Measurements from ENCODE around the gene COX19.

The COX19 gene

DNA sequence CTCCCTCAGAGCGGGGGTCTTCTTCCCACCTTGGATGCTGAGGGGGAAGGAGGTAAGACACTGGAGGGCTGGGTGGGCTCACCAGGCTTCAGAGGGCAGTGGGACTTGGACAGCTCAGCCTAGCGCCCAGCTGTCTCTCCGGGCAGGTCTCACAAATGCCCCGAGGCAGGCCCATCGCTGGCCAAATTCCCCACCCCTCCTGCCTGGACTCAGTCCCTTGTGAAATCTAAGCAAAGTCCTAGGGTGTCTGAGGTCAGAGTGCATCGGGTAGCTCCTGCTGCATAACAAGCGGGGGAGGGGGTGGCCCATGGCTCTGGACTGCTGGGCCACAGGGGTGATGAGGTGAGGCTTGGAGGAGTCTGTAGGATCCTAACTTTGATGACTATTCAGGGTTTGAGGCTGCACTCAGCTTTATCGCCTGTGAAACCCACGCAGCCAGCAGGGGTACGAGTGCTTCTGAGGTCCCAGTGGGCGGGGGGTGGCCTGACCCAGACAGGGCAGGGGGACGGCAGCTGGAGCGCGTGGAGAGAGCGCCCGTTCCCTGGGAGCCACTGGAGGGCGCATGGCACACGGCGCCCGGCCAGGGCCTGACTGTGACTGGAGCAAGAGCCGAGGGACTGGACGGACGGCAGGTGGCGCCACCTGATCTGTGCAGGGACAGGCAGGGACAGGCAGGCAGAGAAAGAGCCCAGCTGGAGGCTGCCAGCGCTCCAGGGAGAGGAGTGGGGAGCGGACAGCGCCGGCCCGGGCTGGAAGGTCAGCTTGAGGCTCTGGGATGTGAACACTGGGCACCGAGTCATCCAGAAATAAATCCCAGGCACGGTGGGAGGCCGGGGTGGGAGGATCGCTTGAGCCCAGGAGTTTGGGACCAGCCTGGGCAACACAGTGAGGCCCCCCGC lies 17.6 kb upstream of the COX19 start:
- H3K4me3 ChIP-seq (ENCODE audit: low read depth, low read length) = no peak overlapping the region

DNA sequence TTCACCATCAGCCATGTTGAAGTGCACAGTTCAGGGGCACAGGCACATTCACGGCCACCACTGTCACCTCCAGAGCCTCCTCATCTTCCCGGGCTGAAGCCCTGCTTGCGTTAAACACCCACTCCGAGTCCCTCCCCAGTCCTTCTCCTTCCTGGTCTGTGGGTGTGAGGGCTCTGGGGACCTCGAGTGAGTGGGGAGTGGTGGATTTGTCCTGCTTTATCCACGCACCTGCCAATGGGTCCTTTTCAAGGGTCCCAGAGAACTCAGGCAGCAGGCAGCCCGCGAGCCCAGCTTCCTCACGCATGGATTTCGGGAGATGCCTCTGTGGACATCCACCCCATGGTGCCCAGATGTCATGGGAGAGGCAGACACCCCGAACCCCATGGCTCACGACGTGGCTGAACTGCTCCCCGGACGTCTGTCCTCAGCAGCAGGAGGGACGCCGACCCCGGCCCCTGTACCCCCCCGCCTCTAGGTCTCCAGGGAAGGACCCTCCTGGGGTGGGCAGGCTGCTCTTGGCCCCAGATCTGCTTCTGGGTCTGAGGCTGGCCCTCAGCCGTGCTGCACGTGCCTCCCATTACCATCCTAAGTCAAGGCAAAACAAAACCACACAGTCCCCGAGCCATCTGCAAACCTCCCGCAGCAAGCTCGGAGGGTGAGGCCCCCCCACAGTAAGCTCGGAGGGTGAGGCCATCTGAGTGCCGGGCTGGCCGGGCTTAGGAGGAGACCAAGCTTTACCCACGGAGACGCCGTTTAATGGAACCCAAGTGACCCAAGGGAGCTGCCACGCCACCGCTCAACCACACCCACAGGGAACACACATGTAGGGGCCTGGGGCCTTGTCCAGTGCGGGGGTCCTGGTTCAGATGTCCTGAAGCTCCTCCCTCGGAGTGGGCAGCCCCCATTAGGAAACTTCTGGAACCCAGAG lies 16.6 kb upstream of the COX19 start:
- H3K4me3 ChIP-seq (ENCODE audit: low read depth, low read length) = no peak overlapping the region

DNA sequence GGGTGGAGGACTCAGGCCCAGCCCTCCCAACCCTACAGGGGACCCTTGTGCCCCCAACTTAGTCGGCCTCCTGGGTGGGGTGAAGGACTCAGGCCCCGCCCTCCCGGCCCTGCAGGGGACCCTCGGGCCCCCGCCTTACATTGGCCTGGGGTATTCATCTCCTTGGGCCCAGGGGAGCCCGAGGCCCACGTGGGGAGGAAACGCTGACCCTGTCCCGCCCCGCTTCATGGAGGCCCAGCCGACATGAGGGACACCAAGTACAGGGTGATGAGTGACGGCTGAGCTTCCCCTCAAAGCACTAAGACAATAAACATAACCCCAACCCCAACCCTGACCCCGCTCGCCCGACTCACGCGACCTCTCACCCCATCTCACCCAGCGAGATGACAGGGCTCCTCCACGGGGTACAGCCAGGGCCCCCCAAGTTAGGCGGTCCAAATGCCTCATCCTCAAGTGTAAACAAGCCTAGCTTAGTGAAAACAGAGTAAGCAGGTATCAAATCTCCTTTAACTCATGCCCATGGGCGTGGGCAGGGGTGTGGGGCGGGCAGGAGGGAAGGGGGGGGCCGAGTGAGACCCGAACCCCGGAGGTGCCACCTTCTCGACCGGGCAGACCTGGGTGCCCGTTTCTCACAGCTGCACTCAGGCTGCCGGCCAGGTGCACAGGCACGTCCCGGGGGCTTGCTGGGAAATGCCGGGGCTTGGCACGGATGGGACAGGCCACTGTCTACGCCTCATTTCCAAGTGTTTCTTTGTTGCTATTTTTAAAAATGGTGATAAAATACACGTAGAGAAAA lies 15.8 kb upstream of the COX19 start:
- H3K4me3 ChIP-seq (ENCODE audit: low read depth, low read length) = no peak overlapping the region

DNA sequence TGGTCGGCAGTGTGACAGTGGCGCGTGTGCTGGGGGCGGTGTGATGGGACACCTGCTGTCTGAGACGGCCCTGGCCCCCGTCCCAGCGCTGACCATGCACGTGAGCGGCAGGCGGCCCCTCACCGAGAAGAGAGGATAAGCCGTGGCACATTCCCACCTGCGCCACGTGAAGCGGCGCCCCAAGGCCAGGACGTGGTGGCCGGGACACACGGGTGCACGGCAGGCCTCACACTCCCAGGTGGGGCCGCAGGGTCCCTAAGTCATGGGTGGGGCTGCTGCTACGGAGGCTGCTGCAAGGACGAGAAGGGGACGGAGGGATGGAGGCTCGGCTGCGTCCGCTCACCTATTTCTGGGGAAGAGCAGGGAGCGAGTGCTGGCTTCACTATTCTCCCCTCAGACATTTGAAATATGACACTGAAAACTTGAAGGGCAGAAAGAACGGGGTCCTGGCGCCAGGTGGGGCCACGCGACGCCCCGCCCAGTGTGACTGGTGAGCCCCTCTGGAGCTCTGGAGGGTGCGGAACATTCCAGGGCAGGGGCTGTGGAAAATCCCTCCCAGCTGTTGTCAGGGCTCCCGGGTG lies 15.1 kb upstream of the COX19 start:
- H3K4me3 ChIP-seq (ENCODE audit: low read depth, low read length) = no peak overlapping the region

DNA sequence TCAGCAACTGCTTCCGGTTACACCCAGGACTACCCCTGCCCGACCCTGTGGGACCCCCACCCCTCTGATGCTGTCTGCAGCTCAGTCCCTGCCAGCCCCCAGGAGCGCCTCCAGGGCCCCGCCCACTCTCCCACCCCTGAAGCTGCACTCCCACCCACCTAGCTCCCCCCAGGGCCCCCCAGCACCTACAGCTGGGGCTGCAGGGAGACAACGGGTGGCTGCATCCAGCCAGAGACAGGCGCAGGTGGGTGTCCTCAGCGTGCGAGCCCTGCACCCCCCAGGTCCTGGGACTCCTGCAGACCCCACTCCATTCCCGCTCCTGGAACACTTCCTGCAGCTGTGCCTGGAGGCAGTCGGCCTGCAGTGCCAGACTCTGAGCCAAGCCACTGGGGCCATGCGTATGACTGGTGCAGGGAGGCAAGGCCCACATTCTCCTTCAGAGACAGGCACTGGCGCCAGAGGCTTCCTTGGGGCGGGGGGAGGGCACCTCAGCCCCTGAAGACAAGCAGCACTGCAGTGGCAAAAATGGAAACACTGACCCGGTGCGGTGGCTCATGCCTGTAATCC lies 13.7 kb upstream of the COX19 start:
- no peak overlapping the region for H3K4me3 ChIP-seq (ENCODE audit: low read depth, low read length)

DNA sequence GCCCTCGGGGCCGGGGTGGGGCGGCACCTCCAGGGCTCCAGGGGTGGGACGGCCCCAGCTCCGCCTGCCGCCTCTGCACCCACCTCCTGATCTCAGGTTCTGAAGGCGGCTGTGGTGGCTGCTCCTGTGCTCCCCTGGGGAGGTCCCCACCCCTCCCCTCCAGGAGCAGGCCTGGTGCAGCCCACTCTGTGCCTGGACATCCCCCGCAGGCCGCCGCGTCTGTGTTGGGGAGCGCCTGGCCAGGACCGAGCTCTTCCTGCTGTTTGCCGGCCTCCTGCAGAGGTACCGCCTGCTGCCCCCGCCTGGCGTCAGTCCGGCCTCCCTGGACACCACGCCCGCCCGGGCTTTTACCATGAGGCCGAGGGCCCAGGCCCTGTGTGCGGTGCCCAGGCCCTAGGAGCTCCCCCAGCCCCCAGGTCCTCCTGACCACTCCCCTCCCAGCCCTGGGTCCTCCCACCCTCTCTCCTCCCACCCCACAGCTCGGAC lies 13.1 kb upstream of the COX19 start:
- H3K4me3 ChIP-seq (ENCODE audit: low read depth, low read length) = no peak overlapping the region

DNA sequence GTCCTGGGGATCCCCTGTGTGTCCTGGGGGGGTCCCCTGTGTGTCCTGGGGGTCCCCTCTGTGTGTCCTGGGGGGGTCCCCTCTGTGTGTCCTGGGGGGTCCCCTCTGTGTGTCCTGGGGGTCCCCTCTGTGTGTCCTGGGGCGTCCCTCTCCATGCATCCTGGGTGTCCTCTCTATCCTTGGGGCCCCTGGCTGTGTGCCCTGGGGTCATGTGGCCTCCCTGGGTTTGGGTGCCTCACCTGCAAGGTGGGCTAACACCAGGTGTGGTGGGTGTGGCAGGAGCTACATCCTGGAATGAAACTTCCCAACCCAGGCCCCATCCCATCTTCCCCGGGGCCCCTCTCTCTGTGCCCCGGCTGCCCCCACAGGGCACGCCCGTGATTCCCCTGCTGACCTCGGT lies 12.6 kb upstream of the COX19 start:
- H3K4me3 ChIP-seq (ENCODE audit: low read depth, low read length) = no peak overlapping the region

DNA sequence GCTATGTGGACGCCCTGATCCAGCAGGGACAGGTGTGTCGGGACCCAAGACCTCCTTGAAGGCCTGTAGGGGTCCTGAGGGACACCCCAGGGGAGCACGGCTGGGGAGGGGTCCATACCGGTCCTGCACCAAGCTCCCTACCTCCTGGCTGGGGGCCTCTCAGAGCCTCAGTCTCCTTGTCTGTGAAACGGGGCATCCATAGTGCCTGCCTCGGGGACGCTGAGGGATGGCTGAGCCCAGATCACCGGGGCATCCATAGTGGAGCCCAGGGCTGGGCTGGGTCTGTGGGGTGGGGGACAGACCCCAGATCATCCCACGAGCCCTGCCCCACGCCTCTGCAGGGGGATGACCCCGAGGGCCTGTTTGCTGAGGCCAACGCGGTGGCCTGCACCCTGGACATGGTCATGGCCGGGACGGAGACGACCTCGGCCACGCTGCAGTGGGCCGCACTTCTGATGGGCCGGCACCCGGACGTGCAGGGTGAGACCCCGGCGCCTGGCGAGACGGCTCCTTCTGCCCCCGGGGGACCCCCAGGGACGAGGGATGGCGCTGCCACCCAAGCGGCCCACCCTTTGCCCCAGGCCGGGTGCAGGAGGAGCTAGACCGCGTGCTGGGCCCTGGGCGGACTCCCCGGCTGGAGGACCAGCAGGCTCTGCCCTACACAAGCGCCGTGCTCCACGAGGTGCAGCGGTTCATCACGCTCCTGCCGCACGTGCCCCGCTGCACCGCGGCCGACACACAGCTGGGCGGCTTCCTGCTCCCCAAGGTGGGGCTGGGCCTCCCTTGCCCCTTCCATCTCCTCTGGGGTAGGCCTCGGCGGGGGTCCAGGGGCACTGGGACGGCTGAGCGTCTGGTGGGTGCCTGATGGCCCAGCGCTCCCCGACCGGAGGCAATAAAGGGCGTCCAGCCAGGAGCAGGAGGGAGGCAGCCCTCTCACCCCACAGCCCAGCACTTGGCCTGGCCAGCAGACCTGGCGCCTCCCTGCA lies 11.7 kb upstream of the COX19 start:
- no peak overlapping the region for H3K4me3 ChIP-seq (ENCODE audit: low read depth, low read length)

DNA sequence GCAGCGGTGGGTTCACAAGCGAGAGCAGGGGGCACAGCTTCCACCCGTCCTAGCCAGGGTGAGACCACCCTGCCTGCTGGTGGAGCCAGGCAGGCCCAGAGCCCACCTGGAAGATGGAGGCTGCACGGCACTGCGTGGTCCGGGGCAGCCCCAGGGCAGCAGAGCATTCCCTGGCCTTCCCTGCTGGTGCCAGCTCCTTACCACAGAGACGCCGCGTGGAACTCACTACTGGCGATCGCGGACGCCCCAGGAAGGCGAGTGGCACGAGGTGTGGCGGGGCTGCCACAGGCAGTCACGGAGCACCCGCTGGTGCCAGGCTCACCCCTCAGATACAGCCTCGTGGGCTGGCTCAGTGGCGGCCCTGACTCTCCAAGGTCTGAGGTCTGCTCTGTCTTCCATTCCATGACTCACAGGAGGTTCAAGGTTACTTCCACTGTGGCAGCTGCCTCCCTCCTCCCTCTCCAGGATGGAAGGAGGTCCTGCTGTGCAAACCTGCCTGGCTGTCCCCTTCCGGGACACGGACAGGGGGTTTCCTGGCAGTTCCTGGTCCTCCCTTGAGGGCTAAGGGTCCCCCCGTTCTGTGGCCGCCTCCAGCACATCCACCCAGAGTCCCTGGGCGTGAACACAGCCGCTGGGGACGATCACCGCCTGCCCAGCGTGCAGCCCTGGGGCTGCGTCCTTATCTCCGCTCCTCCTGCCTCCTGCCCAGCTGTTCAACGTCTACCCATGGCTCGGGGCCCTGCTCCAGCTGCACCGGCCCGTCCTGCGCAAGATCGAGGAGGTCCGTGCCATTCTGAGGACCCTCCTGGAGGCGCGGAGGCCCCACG lies 10.8 kb upstream of the COX19 start:
- no peak overlapping the region for H3K4me3 ChIP-seq (ENCODE audit: low read depth, low read length)

DNA sequence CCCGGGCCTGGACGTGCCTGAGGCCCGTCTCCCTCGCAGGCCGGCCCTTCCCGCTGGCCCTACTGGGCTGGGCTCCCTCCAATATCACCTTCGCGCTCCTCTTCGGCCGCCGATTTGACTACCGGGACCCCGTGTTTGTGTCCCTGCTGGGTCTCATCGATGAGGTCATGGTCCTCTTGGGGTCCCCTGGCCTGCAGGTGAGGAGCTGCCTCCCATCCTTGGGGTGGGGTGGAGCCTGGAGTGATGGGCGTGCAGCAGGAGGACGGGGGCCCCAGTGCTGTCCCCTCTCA lies 9.7 kb upstream of the COX19 start:
- no peak overlapping the region for H3K4me3 ChIP-seq (ENCODE audit: low read depth, low read length)

DNA sequence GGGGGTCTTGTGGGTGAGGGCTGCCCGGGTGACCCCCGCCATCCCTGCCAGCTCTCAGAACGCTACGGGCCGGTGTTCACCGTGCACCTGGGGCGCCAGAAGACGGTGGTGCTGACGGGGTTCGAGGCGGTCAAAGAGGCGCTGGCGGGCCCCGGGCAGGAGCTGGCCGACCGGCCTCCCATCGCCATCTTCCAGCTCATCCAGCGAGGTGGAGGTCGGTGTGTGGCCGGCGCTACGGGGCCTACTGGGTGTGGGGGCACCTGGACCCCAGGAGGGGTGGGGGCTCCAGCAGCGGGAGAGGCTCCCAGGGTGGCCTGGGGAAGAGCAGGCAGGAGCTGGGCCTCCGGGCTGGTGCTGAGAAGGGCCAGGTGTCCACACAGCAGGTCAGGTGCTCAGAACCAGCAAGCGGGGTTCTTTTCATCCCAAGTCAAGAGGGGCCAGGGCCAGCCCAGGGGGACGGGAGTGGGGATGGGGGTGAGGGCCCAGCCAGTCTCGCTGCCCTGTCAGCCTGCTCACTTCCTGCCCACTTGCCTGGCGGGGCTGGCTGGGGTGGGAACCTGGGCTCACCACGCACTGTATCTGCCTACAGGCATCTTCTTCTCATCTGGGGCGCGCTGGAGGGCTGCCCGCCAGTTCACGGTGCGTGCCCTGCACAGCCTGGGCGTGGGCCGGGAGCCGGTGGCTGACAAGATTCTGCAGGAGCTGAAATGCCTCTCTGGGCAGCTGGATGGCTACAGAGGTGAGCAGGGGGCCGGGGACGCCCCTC lies 9.2 kb upstream of the COX19 start:
- no peak overlapping the region for H3K4me3 ChIP-seq (ENCODE audit: low read depth, low read length)

DNA sequence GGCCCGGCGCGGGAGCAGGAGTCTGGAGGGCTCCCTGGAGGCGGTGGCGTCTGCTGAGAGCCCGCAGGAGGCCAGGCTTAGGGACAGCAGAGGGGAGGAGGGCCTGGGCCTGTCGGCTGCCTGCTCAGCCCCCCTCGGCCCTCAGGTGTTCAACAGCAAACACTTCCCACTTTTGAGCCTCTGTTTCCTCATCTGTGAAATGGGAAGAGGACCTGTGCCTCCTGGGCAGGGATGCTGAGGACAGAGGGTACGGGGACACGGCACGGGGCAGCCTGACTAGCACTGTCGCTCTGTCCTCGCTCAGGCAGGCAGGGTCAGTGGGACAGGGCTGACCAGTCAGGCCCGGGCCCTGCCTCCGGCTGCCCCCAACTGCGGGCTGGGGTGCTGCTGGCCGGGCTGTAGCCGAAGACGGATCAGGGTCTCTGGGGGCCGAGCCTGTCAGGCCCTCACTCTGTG lies 8.3 kb upstream of the COX19 start:
- H3K4me3 ChIP-seq (ENCODE audit: low read depth, low read length) = no peak overlapping the region

DNA sequence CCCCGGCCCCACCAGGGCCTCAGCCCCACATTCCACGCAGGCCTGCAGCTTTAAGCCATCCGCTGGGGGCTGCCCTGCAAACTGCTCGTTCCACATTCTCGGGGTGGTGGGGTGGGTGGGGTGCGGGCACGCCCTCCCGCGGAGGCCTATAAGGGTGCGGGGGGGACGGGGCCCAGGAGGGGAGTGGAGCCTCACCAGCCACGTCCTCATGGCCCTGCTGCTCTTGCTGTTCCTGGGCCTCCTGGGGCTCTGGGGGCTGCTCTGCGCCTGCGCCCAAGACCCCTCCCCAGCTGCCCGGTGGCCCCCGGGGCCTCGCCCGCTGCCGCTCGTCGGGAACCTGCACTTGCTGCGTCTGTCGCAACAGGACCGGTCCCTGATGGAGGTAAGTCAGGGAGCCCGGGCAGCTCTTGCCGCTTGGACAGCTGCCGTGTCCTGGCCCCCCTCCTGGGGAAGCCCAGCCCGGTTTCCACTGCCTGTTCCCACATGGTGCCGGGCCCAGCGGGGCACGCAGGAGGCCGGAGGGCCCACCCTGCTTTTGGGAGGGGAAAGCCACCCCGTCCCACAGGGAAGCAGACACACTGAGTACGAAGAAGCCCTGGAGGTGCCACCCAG lies 7.8 kb upstream of the COX19 start, which contains the start of gene CYP2W1:
Gene CYP2W1 (plus strand): TSS at position 178 of the 612 bp plus-strand sequence. CDS start 31 bp downstream, at position 209.
- H3K4me3 ChIP-seq (ENCODE audit: low read depth, low read length) = no peak within 1 kb of the TSS

DNA sequence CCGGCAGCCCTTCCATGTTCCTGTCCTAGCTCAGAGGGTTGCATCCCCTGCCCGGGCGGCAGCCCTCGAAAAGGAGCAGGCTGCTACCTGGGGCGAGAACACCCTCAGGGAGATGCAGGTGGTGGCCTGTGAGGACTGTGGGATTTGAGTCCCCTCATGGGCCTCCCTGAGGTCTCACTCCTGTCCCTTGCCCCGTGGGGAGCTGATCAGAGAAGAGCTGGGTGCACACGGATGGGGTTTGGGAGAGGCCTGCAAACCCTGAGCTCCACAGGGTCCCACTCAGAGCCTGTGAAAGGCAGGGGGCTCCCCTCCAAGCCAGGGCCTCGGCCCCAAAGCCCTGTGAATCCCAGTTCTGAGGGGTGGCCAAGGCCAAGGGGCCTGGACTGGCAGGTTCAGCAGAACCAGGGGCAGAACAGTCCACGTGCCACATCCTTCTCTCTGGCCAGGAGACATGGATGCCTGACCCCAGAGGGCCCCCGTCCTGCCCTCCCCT lies 7.2 kb upstream of the COX19 start:
- no peak overlapping the region for H3K4me3 ChIP-seq (ENCODE audit: low read depth, low read length)

DNA sequence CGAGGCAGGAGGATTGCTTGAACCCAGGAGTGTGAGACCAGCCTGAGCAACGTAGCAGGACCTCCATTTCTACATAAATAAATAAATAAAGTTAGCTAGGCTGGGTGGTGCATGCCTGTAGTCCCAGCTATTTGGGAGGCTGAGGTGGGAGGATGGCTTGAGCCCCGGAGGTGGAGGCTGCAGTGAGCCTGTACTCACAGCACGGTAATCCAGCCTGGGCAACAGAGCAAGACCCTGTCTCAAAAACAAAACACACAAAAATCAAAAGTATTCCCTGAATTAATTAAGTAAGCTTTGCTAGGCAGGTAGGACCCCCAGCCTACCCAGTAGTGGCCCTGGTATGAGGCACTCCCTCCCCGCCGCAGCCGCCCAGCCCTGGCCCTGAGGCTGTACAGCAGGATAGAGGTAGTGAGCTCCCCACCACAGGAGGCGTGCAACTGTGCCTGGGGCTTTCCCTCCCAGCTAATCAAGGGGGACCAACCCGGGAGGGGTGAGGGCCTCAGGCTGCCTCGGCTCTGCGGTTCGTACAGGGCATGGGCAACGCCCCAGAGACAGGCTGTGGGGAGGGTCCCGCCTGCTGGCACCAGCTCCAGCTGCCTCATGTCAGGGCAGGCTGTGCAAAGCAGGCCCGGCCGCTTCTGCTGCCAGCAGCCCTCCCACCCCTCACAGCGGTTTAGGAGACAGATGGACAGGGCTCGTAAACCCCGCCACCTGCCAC lies 6.6 kb upstream of the COX19 start:
- H3K4me3 ChIP-seq (ENCODE audit: low read depth, low read length) = no peak overlapping the region

DNA sequence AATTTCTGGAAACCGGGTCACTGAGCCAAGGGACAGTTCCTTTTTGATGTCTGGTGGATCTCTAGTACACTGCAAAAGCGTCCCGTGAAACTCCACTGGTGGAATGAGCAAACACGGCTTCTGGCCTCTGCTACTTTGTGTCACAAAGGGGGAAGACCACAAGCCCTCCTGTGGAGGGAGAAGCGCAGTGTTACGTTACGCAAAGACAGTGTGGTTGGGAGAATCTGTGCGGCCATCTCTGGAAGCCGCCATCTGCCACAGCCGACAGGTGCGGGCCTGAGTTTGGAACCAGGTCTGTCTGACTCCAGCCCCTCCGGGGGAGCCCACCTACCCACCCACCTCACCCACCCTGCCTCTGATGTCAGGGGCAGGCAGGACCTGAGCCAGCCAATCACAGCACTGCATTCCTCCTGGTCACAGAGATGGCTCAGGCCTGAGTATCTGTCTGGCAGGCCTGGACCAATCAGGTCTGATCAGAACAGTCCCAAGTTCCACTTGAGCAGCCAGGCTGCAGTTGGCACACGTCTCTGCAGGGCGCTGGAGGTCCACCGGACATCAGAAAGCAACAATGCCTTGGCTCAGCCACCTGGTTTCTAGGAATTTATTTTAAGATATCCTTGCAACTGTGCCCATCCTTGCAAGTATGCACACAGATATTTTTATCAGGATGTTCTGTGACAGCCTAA lies 4.7 kb upstream of the COX19 start:
- no peak overlapping the region for H3K4me3 ChIP-seq (ENCODE audit: low read depth, low read length)
